Islet of Langerhans (tissue), 1 donor: Measurements from ENCODE around the gene RMI2.

Experiments
- FAIRE-seq: peaks from one replicate; lab custom pipeline; 2011; peaks lifted over from hg19 to GRCh38; lab: Jason Lieb, UNC

RMI2 gene

GRCh38 chr16:11329071-11329491, 16.2 kb upstream of the RMI2 start:
- no peak for FAIRE-seq

- FAIRE-seq = no peak
Measured at GRCh38 chr16:11329891-11330290, 15.4 kb upstream of the RMI2 start.

GRCh38 chr16:11330526-11331237, 14.6 kb upstream of the RMI2 start:
- no peak for FAIRE-seq

- FAIRE-seq = no peak
Measured at GRCh38 chr16:11331967-11332366, 13.3 kb upstream of the RMI2 start.

- no peak for FAIRE-seq
Measured at GRCh38 chr16:11333010-11333409, 12.2 kb upstream of the RMI2 start.

- no peak for FAIRE-seq
Measured at GRCh38 chr16:11333702-11334101, 11.6 kb upstream of the RMI2 start.

- FAIRE-seq = no peak
Measured at GRCh38 chr16:11334831-11335404, 10.3 kb upstream of the RMI2 start.

GRCh38 chr16:11339075-11339474, 6.2 kb upstream of the RMI2 start:
- FAIRE-seq = no peak

- FAIRE-seq = no peak
Measured at GRCh38 chr16:11340710-11341109, 4.5 kb upstream of the RMI2 start.

GRCh38 chr16:11341371-11341770, 3.9 kb upstream of the RMI2 start:
- no peak for FAIRE-seq

- FAIRE-seq = no peak
Measured at GRCh38 chr16:11342021-11342855, 3.0 kb upstream of the RMI2 start.

GRCh38 chr16:11346700-11347319, 1.6 kb downstream of the RMI2 start:
- no peak for FAIRE-seq

- FAIRE-seq = no peak
Measured at GRCh38 chr16:11347831-11348230, 2.6 kb downstream of the RMI2 start.

GRCh38 chr16:11348737-11349598, 3.7 kb downstream of the RMI2 start:
- no peak for FAIRE-seq

GRCh38 chr16:11349599-11350276, 4.5 kb downstream of the RMI2 start:
- no peak for FAIRE-seq

GRCh38 chr16:11350519-11350918, 5.3 kb downstream of the RMI2 start:
- FAIRE-seq = no peak

- FAIRE-seq = no peak
Measured at GRCh38 chr16:11350921-11351335, 5.7 kb downstream of the RMI2 start.

GRCh38 chr16:11353158-11353557, 7.9 kb downstream of the RMI2 start:
- FAIRE-seq = no peak

- no peak for FAIRE-seq
Measured at GRCh38 chr16:11354407-11354732, 9.1 kb downstream of the RMI2 start.

GRCh38 chr16:11354733-11355574, 9.7 kb downstream of the RMI2 start:
- FAIRE-seq = no peak
